Trophoblast cell (in vitro differentiated cells and primary cell): ENCODE measurements around the gene RNF186.
A peak's percentile ranks its signal among the peaks of the same experiment; 100 is the strongest.
"Not testable (repeated sequence)": the region's sequence is repeated elsewhere in the genome, so short reads cannot be mapped to it uniquely, and the experiment has no call there.

Experiments
- DNase-seq, 2 donors: peaks; one replicate each; pipeline ENCODE4 v3.0.0-alpha.2; 2016
- H2AFZ ChIP-seq: 2 replicates; pipeline ENCODE4 v1.6.1; 2013; ENCODE audit warnings: low read length, moderate library complexity, mild to moderate bottlenecking; ENCODE audit not compliant: insufficient read depth, poor library complexity
- H2AK5ac ChIP-seq: 2 replicates; pipeline ENCODE4 v1.6.1; 2013; ENCODE audit warnings: mild to moderate bottlenecking, low read length
- H2BK120ac ChIP-seq: 2 replicates; pipeline ENCODE4 v1.6.1; 2013; ENCODE audit warnings: low read length, mild to moderate bottlenecking, moderate library complexity; ENCODE audit not compliant: insufficient read depth, poor library complexity
- H2BK12ac ChIP-seq: 2 replicates; pipeline ENCODE4 v1.6.1; 2013; ENCODE audit warnings: mild to moderate bottlenecking, low read length, moderate library complexity
- H2BK5ac ChIP-seq: 2 replicates; pipeline ENCODE4 v1.6.1; 2013; ENCODE audit warnings: low read length, low read depth, moderate library complexity, mild to moderate bottlenecking; ENCODE audit not compliant: poor library complexity
- H3K14ac ChIP-seq: 2 replicates; pipeline ENCODE4 v1.6.1; 2013; ENCODE audit warnings: mild to moderate bottlenecking, low read length
- H3K18ac ChIP-seq: 2 replicates; pipeline ENCODE4 v1.6.1; 2013; ENCODE audit warnings: mild to moderate bottlenecking, low read length
- H3K23ac ChIP-seq: 2 replicates; pipeline ENCODE4 v1.6.1; 2013; ENCODE audit warnings: low read length
- H3K27ac ChIP-seq: 2 replicates; pipeline ENCODE4 v1.5.1; 2013; ENCODE audit warnings: low read depth, mild to moderate bottlenecking, inconsistent platforms, low read length, moderate library complexity
- H3K27me3 ChIP-seq: 2 replicates; pipeline ENCODE4 v1.6.1; 2013; ENCODE audit warnings: inconsistent platforms, mild to moderate bottlenecking, low read length, moderate library complexity; ENCODE audit not compliant: insufficient read depth
- H3K36me3 ChIP-seq, 2 experiments: 1 replicate in 1 of 2; 2 replicates in 1 of 2; pipeline ENCODE4 v1.6.1; 2013; ENCODE audit warnings: low read length in 2 of 2, mild to moderate bottlenecking in 2 of 2, moderate library complexity in 1 of 2; ENCODE audit not compliant: insufficient read depth in 2 of 2, control insufficient read depth in 1 of 2
- H3K4ac ChIP-seq: 2 replicates; pipeline ENCODE4 v1.6.1; 2013; ENCODE audit warnings: low read depth, mild to moderate bottlenecking, low read length, moderate library complexity
- H3K4me1 ChIP-seq, 2 experiments: 1 replicate in 1 of 2; 2 replicates in 1 of 2; pipeline ENCODE4 v1.6.1; 2013; ENCODE audit warnings: low read length in 2 of 2, mild to moderate bottlenecking in 2 of 2, moderate library complexity in 1 of 2; ENCODE audit not compliant: insufficient read depth in 2 of 2, control insufficient read depth in 1 of 2
- H3K4me2 ChIP-seq: 2 replicates; pipeline ENCODE4 v1.6.1; 2013; ENCODE audit warnings: inconsistent platforms, mild to moderate bottlenecking, low read length, moderate library complexity
- H3K4me3 ChIP-seq: 2 replicates; pipeline ENCODE4 v1.5.1; 2013; ENCODE audit warnings: mild to moderate bottlenecking, low read depth, low read length, inconsistent platforms
- H3K79me1 ChIP-seq: one replicate; pipeline ENCODE4 v1.6.1; 2013; ENCODE audit warnings: low read length
- H3K79me2 ChIP-seq: 2 replicates; pipeline ENCODE4 v1.6.1; 2013; ENCODE audit warnings: low read length, mild to moderate bottlenecking; ENCODE audit not compliant: control insufficient read depth, insufficient read depth, poor library complexity
- H3K9ac ChIP-seq: 2 replicates; pipeline ENCODE4 v1.6.1; 2013; ENCODE audit warnings: mild to moderate bottlenecking, low read length
- H3K9me3 ChIP-seq: 2 replicates; pipeline ENCODE4 v1.6.1; 2013; ENCODE audit warnings: low read depth, mild to moderate bottlenecking, control low read depth, inconsistent platforms, low read length; ENCODE audit not compliant: insufficient read depth
- H4K12ac ChIP-seq: 2 replicates; pipeline ENCODE4 v1.6.1; 2013; ENCODE audit warnings: low read depth, mild to moderate bottlenecking, low read length, moderate library complexity
- H4K8ac ChIP-seq: 2 replicates; pipeline ENCODE4 v1.6.1; 2013; ENCODE audit warnings: low read depth, mild to moderate bottlenecking, low read length, moderate library complexity
- H4K91ac ChIP-seq: one replicate; pipeline ENCODE4 v1.6.1; 2013; ENCODE audit warnings: low read depth, mild to moderate bottlenecking, low read length, moderate library complexity
- WGBS: extraction: QIAGEN DNeasy Blood & Tissue Kit; methylation state at CpG from one replicate; pipeline ENCODE4 v1.1.7; 2013; ENCODE audit warnings: missing lambda C conversion rate; ENCODE audit not compliant: insufficient read length, insufficient coverage; ENCODE audit errors: extremely low coverage; 5-methylcytosine and 5-hydroxymethylcytosine counted together

RNF186 gene

GRCh38 chr1:19794583-19794982 lies 20.5 kb downstream of the RNF186 start:
- no CpG with 5 or more reads among the region's 4 CpGs for WGBS
- Histone ChIP-seq H2AFZ (no peak overlapping the region), H3K9ac (no peak overlapping the region), H2BK12ac (no peak overlapping the region), H3K9me3 (no peaks in the 10 kb centered on the region), H2BK120ac (no peak overlapping the region), H3K18ac (no peak overlapping the region), H2AK5ac (no peak overlapping the region), H4K8ac (no peak overlapping the region), H3K4ac (no peak overlapping the region), H3K79me1 (peaks cover 3% of the 10 kb centered on the region), H3K36me3 (no peaks in the 10 kb centered on the region), H3K23ac (no peak overlapping the region), H3K27ac (no peak overlapping the region), H3K4me1 (peaks cover 0 to 4% of the 10 kb centered on the region in 2 experiments), H3K4me2 (no peak overlapping the region), H2BK5ac (no peak overlapping the region), H3K27me3 (no peaks in the 10 kb centered on the region), H3K4me3 (no peak overlapping the region), H3K14ac (no peak overlapping the region), H3K79me2 (no peaks in the 10 kb centered on the region), H4K91ac (no peak overlapping the region), H4K12ac (no peak overlapping the region)
- peak in 1 of 2 donors; percentile 66 for DNase-seq

GRCh38 chr1:19793360-19794046 lies 21.6 kb downstream of the RNF186 start:
- H3K4me3 ChIP-seq, result no peak overlapping the region
- no peak overlapping the region for H4K12ac ChIP-seq
- H3K4ac ChIP-seq, result no peak overlapping the region
- no peaks in the 10 kb centered on the region for H3K27me3 ChIP-seq
- peak overlapping the region; percentile 9 for H2AK5ac ChIP-seq
- no peak overlapping the region for H3K14ac ChIP-seq
- no peak overlapping the region for H2BK5ac ChIP-seq
- H3K79me2 ChIP-seq, result no peaks in the 10 kb centered on the region
- H3K18ac ChIP-seq, result no peak overlapping the region
- H2BK120ac ChIP-seq, result no peak overlapping the region
- H3K9ac ChIP-seq, result no peak overlapping the region
- H3K79me1 ChIP-seq, result no peaks in the 10 kb centered on the region
- no peak for DNase-seq
- H3K9me3 ChIP-seq, result no peaks in the 10 kb centered on the region
- H3K4me1 ChIP-seq, result no peaks in the 10 kb centered on the region
- peak overlapping the region; percentile 56 for H3K23ac ChIP-seq
- no peak overlapping the region for H2AFZ ChIP-seq
- no peak overlapping the region for H2BK12ac ChIP-seq
- H4K91ac ChIP-seq, result no peak overlapping the region
- no CpG with 5 or more reads among the region's 6 CpGs for WGBS
- H3K36me3 ChIP-seq, result no peaks in the 10 kb centered on the region
- H3K4me2 ChIP-seq, result no peak overlapping the region
- H4K8ac ChIP-seq, result no peak overlapping the region
- H3K27ac ChIP-seq, result no peak overlapping the region

DNA sequence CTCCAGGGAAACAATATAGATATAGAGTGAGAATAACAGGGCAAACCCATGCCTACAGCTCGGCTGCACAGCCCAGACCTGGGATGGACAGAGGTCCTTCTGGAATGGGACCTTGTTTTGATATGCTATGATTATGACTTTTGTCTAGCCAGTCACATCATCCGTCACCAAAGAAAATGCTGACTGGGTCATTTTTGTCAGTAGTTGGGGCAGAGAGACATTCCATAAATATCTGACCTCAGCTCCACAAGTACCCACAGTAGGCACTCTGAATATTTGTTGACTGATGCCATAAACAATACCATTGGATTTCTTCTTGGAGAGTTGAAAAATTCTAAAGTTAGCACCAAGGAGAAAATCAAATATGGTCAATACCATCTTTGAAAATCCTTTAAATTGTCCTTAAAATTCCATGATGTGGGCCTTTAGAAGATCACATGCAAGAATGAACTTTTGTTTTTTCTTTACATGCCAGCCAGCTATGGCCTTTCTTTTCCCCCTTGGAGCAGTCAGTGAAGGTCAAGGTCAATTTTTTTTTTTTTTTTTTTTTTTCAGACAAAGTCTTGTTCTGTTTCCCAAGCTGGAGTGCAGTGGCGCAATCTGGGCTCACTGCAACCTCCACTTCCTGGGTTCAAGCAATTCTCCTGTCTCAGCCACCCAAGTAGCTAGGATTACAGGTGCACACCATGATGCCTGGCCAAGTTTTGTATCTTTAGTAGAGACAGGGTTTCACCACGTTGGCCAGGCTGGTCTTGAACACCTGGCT lies 22.7 kb downstream of the RNF186 start:
- Histone ChIP-seq H3K4me3 (no peak overlapping the region), H3K23ac (no peak overlapping the region), H3K18ac (no peak overlapping the region), H4K91ac (no peak overlapping the region), H3K79me1 (no peaks in the 10 kb centered on the region), H3K27ac (no peak overlapping the region), H3K36me3 (no peaks in the 10 kb centered on the region), H2BK12ac (no peak overlapping the region), H2AFZ (no peak overlapping the region), H3K79me2 (no peaks in the 10 kb centered on the region), H4K12ac (no peak overlapping the region), H3K4ac (no peak overlapping the region), H3K4me1 (peaks cover 0 to under 1% of the 10 kb centered on the region in 2 experiments), H2BK5ac (no peak overlapping the region), H3K9ac (no peak overlapping the region), H4K8ac (no peak overlapping the region), H3K14ac (no peak overlapping the region), H3K27me3 (no peaks in the 10 kb centered on the region), H2BK120ac (no peak overlapping the region), H2AK5ac (no peak overlapping the region), H3K9me3 (no peaks in the 10 kb centered on the region), H3K4me2 (no peak overlapping the region)
- DNase-seq, result no peak
- WGBS, result no CpG with 5 or more reads among the region's 4 CpGs

DNA sequence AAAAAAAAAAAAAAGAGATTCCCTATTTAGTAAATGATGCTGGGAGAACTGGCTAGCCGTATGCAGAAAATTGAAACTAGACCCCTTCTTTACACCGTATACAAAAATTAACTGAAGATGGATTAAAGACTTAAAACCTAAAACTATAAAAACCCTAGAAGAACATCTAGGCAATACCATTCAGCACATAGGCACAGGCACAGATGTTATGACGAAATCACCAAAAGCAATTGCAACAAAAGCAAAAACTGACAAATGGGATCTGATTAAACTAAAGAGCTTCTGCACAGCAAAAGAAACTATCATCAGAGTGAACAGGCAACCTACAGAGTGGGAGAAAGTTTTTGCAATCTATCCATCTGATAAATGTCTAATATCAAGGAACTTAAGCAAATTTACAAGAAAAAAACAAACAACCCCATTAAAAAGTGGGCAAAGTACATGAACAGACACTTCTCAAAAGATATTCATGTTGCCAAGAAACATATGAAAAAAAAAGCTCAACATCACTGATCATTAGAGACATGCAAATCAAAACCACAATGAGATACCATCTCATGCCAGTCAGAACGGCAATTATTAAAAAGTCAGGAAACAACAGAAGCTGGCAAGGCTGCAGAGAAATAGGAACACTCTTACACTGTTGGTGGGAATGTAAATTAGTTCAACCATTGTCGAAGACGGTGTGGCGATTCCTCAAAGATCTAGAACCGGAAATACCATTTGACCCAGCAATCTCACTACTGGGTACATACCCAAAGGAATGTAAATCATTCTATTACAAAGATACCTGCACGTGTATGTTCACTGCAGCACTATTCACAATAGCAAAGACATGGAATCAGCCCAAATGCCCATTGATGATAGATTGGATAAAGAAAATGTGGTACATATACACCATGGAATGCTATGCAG lies 24.8 kb downstream of the RNF186 start:
- H3K4me3 ChIP-seq, H2BK12ac ChIP-seq, H3K4ac ChIP-seq, H4K12ac ChIP-seq, H3K9ac ChIP-seq, H2AFZ ChIP-seq, H3K27me3 ChIP-seq, H2AK5ac ChIP-seq, H3K4me2 ChIP-seq, H3K23ac ChIP-seq, H2BK120ac ChIP-seq, H3K14ac ChIP-seq, H3K79me1 ChIP-seq, H4K8ac ChIP-seq, H3K79me2 ChIP-seq, H3K36me3 ChIP-seq, H3K27ac ChIP-seq, H4K91ac ChIP-seq, H3K18ac ChIP-seq, H2BK5ac ChIP-seq, H3K9me3 ChIP-seq: not testable (repeated sequence)
- no CpG with 5 or more reads among the region's 9 CpGs for WGBS
- H3K4me1 ChIP-seq, result peaks cover 15% of the 10 kb centered on the region in 2 experiments
- peak; percentile 9 to 59 for DNase-seq
